Glutamatergic neuron (in vitro differentiated cells): Measurements from ENCODE around the gene RASA3. TPM values are rescaled to one million over a fixed set of nuclear protein-coding genes. Genes with fewer than 3 reads are reported as not detected.

Experiments
- DNase-seq: peaks from one replicate; pipeline ENCODE4 v3.0.0; 2022
- H3K27ac Mint-ChIP-seq: one replicate; pipeline ENCODE4 v1.8.0; 2020; ENCODE audit warnings: mild to moderate bottlenecking, mixed read lengths, inconsistent platforms; ENCODE audit not compliant: unreplicated experiment
- H3K27me3 Mint-ChIP-seq: one replicate; pipeline ENCODE4 v1.8.0; 2020; ENCODE audit warnings: mild to moderate bottlenecking, moderate library complexity, mixed read lengths, inconsistent platforms; ENCODE audit not compliant: unreplicated experiment
- H3K36me3 Mint-ChIP-seq: one replicate; pipeline ENCODE4 v1.8.0; 2020; ENCODE audit warnings: mild to moderate bottlenecking, mixed read lengths, inconsistent platforms; ENCODE audit not compliant: unreplicated experiment
- H3K4me1 Mint-ChIP-seq: one replicate; pipeline ENCODE4 v1.8.0; 2020; ENCODE audit warnings: mild to moderate bottlenecking, low read depth, mixed read lengths, inconsistent platforms; ENCODE audit not compliant: unreplicated experiment
- H3K4me3 Mint-ChIP-seq: one replicate; pipeline ENCODE4 v1.8.0; 2020; ENCODE audit warnings: mild to moderate bottlenecking, mixed read lengths, inconsistent platforms; ENCODE audit not compliant: unreplicated experiment
- H3K9me3 Mint-ChIP-seq: one replicate; pipeline ENCODE4 v1.8.0; 2020; ENCODE audit warnings: mild to moderate bottlenecking, moderate library complexity, mixed read lengths, inconsistent platforms; ENCODE audit not compliant: unreplicated experiment
- CTCF ChIP-seq: fragments of 200-600 bp; sonication (generic); IDR thresholded peaks from one replicate; pipeline ENCODE4 v1.5.0; 2021; ENCODE audit not compliant: partially characterized antibody, unreplicated experiment
- total RNA-seq: library from RNA; stranded (reverse); fragmentation: NEBNext Ultra II Directional; extraction: Animal tissue kit (Norgen Biotek cat#: 25700); gene quantifications from one replicate; pipeline ENCODE4 v1.2.1, GENCODE V29; 2021; ENCODE audit not compliant: unreplicated experiment

Gene RASA3
- total RNA-seq, 1 donor from 2014 or later = 15.2 TPM

GRCh38 chr13:114066956-114067355, 65.5 kb downstream of the RASA3 start:
- no peak overlapping the region for H3K4me3 Mint-ChIP-seq
- TF ChIP-seq CTCF = no peak
- no peak for DNase-seq
- H3K9me3 Mint-ChIP-seq = peaks cover 14% of the 10 kb centered on the region
- H3K27me3 Mint-ChIP-seq = peaks cover 16% of the 10 kb centered on the region
- H3K4me1 Mint-ChIP-seq = peaks cover 20% of the 10 kb centered on the region
- peak overlapping the region; percentile 38 for H3K27ac Mint-ChIP-seq
- no peaks in the 10 kb centered on the region for H3K36me3 Mint-ChIP-seq

- H3K4me1 Mint-ChIP-seq = peaks cover 19% of the 10 kb centered on the region
- H3K36me3 Mint-ChIP-seq = no peaks in the 10 kb centered on the region
- no peak for DNase-seq
- peak overlapping the region; percentile 94 for H3K27ac Mint-ChIP-seq
- H3K27me3 Mint-ChIP-seq = peaks cover 16% of the 10 kb centered on the region
- H3K9me3 Mint-ChIP-seq = peaks cover 12% of the 10 kb centered on the region
- no peak overlapping the region for H3K4me3 Mint-ChIP-seq
- TF ChIP-seq CTCF = no peak
Observed at GRCh38 chr13:114065926-114066774, 66.3 kb downstream of the RASA3 start.

GRCh38 chr13:114065141-114065925, 67.1 kb downstream of the RASA3 start:
- peaks cover 16% of the 10 kb centered on the region for H3K27me3 Mint-ChIP-seq
- H3K36me3 Mint-ChIP-seq = no peaks in the 10 kb centered on the region
- peaks cover 11% of the 10 kb centered on the region for H3K9me3 Mint-ChIP-seq
- H3K4me3 Mint-ChIP-seq = peak overlapping the region; percentile 63
- H3K4me1 Mint-ChIP-seq = peaks cover 19% of the 10 kb centered on the region
- peak; percentile 87 for DNase-seq
- H3K27ac Mint-ChIP-seq = peak overlapping the region; percentile 94
- no peak for TF ChIP-seq CTCF

- Mint-ChIP-seq H3K27ac (peak overlapping the region; percentile 94), H3K36me3 (no peaks in the 10 kb centered on the region), H3K27me3 (peaks cover 20% of the 10 kb centered on the region), H3K4me3 (peak overlapping the region; percentile 63), H3K4me1 (peaks cover 19% of the 10 kb centered on the region), H3K9me3 (peaks cover 14% of the 10 kb centered on the region)
- DNase-seq = no peak
- no peak for TF ChIP-seq CTCF
Observed at GRCh38 chr13:114064450-114065140, 67.8 kb downstream of the RASA3 start.
